Activated CD4-positive, alpha-beta memory T cell treated with anti-CD3 and anti-CD28 coated beads for 36 hours (primary cell): ENCODE measurements around the gene ISG15. TPM values are rescaled to one million over a fixed set of nuclear protein-coding genes. Genes with fewer than 3 reads are reported as not detected.

Experiments
- CTCF ChIA-PET: fragments of 350-600 bp; sonication (Branson Sonifier 250); formaldehyde crosslinking; loops from one replicate; lab custom pipeline; 2021; ENCODE audit warnings: antibody characterized with exemption, inconsistent platforms; lab: Charles Lee
- POLR2A ChIA-PET: fragments of 350-600 bp; sonication (Branson Sonifier 250); formaldehyde crosslinking; loops from one replicate; lab custom pipeline; 2021; ENCODE audit warnings: antibody characterized with exemption; lab: Charles Lee
- DNase-seq: peaks from one replicate; pipeline ENCODE4 v3.0.0-alpha.2; 2020
- H3K27ac Mint-ChIP-seq: one replicate; pipeline ENCODE4 v1.8.0; 2021; ENCODE audit warnings: mixed read lengths
- H3K27me3 Mint-ChIP-seq: one replicate; pipeline ENCODE4 v1.8.0; 2021; ENCODE audit warnings: mixed read lengths
- H3K36me3 Mint-ChIP-seq: one replicate; pipeline ENCODE4 v1.8.0; 2021; ENCODE audit warnings: mixed read lengths
- H3K4me1 Mint-ChIP-seq: one replicate; pipeline ENCODE4 v1.8.0; 2021; ENCODE audit warnings: low read depth, mixed read lengths
- H3K4me3 Mint-ChIP-seq: one replicate; pipeline ENCODE4 v1.8.0; 2021; ENCODE audit warnings: mild to moderate bottlenecking, mixed read lengths
- H3K9me3 Mint-ChIP-seq: one replicate; pipeline ENCODE4 v1.8.0; 2021; ENCODE audit warnings: mixed read lengths
- intact Hi-C: fragments of 100-400 bp; cut with micrococcal nuclease; formaldehyde crosslinking; loops from one replicate; pipeline ENCODE4 v1.15.1; 2023
- total RNA-seq, 2 experiments: library from RNA; stranded (reverse); gene quantifications; one replicate each; pipeline ENCODE4 v1.2.3, GENCODE V29; 2021

Gene ISG15
- total RNA-seq, 2 experiments from 2014 or later, result 96.9 to 108 TPM

- no peaks in the 10 kb centered on the region for H3K4me1 Mint-ChIP-seq
- no peak overlapping the region for H3K4me3 Mint-ChIP-seq
- ChIA-PET POLR2A (interaction anchor here (0.8 kb wide), 1 partner anchor 12 kb away, joined by 3 read pairs; no protein-coding TSS in a partner anchor), CTCF (no interaction called here)
- no peaks in the 10 kb centered on the region for H3K36me3 Mint-ChIP-seq
- no peaks in the 10 kb centered on the region for H3K27me3 Mint-ChIP-seq
- no peaks in the 10 kb centered on the region for H3K9me3 Mint-ChIP-seq
- no peak for DNase-seq
- no peak overlapping the region for H3K27ac Mint-ChIP-seq
- intact Hi-C loops, result no loop called here
Observed at GRCh38 chr1:1046767-1047166, 33.5 kb downstream of the ISG15 start.

DNA sequence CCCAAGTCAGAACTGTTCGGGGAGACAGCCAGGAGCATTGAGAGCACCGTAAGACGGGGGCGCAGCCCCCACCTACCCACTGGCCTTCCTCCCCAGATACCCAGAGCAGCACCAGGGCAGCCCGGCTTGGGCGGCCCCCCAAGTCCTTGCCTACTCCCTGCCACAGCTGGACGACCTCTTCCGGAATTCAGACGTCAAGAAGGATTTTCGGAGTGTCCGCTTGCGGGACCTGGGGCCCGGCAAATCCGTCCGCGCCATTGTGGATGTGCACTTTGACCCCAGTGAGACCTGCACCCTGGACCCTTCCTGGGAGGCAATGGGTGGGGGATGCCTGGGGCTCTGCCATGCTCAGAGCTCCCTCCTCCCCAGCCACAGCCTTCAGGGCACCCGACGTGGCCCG, 34.1 kb downstream of the ISG15 start:
- intact Hi-C loops, result no loop called here
- CTCF ChIA-PET, result no interaction called here
- no peaks in the 10 kb centered on the region for H3K36me3 Mint-ChIP-seq

GRCh38 chr1:1047963-1048362, 34.7 kb downstream of the ISG15 start:
- no peaks in the 10 kb centered on the region for H3K27me3 Mint-ChIP-seq
- intact Hi-C loops, result no loop called here
- ChIA-PET CTCF (no interaction called here), POLR2A (no interaction called here)
- H3K9me3 Mint-ChIP-seq, result no peaks in the 10 kb centered on the region
- no peaks in the 10 kb centered on the region for H3K4me1 Mint-ChIP-seq
- H3K27ac Mint-ChIP-seq, result no peak overlapping the region
- no peak overlapping the region for H3K4me3 Mint-ChIP-seq
- no peaks in the 10 kb centered on the region for H3K36me3 Mint-ChIP-seq
- DNase-seq, result no peak

More for the DNA sequence above, 34.1 kb downstream of the ISG15 start:
- Mint-ChIP-seq H3K9me3 (no peaks in the 10 kb centered on the region), H3K4me1 (no peaks in the 10 kb centered on the region), H3K27me3 (no peaks in the 10 kb centered on the region), H3K4me3 (no peak overlapping the region), H3K27ac (no peak overlapping the region)
- no peak for DNase-seq
- POLR2A ChIA-PET, result interaction anchor here (0.8 kb wide), 1 partner anchor 12 kb away, joined by 3 read pairs; no protein-coding TSS in a partner anchor

DNA sequence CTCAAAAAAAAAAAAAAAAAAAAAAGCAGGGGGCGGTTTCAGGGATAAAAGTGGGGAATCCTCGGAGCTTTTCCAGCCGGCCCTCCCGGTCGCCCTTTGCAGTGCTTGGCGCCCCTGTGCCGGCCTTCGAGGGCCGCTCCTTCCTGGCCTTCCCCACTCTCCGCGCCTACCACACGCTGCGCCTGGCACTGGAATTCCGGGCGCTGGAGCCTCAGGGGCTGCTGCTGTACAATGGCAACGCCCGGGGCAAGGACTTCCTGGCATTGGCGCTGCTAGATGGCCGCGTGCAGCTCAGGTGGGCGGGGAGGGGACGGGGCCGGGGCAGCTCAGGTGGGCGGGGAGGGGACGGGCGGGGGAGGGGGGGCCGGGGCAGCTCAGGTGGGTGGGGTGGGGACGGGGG, 35.5 kb downstream of the ISG15 start:
- no peaks in the 10 kb centered on the region for H3K27me3 Mint-ChIP-seq
- CTCF ChIA-PET, result no interaction called here
- POLR2A ChIA-PET, result no interaction called here

DNA sequence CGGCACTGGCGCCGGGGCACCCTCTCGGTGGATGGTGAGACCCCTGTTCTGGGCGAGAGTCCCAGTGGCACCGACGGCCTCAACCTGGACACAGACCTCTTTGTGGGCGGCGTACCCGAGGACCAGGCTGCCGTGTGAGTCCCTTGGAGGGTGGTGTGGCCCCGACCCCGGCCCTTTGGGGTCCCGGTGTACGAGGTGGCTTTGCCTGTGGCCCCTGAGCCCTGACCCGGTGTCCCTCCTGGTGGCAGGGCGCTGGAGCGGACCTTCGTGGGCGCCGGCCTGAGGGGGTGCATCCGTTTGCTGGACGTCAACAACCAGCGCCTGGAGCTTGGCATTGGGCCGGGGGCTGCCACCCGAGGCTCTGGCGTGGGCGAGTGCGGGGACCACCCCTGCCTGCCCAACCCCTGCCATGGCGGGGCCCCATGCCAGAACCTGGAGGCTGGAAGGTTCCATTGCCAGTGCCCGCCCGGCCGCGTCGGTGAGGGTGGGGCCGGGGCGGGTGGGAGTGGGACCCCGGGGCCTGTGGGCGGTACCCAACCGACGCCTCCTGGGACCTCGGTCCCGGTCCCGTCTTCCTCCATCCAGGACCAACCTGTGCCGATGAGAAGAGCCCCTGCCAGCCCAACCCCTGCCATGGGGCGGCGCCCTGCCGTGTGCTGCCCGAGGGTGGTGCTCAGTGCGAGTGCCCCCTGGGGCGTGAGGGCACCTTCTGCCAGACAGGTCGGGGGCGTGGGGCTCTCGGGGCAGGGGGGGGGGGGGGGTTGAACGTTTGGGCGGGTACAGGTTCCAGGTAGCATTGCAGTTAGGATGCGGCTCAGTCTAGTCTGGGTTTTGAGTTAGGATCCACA, 36.2 kb downstream of the ISG15 start:
- H3K27ac Mint-ChIP-seq, result no peak overlapping the region
- no peaks in the 10 kb centered on the region for H3K4me1 Mint-ChIP-seq
- no peak overlapping the region for H3K4me3 Mint-ChIP-seq
- POLR2A ChIA-PET, result no interaction called here
- no peaks in the 10 kb centered on the region for H3K36me3 Mint-ChIP-seq
- CTCF ChIA-PET, result no interaction called here
- H3K9me3 Mint-ChIP-seq, result no peaks in the 10 kb centered on the region
- intact Hi-C loops, result no loop called here
- no peaks in the 10 kb centered on the region for H3K27me3 Mint-ChIP-seq
- DNase-seq, result no peak

More for the DNA sequence above, 35.5 kb downstream of the ISG15 start:
- Mint-ChIP-seq H3K27ac (no peak overlapping the region), H3K4me1 (no peaks in the 10 kb centered on the region), H3K4me3 (no peak overlapping the region), H3K36me3 (no peaks in the 10 kb centered on the region), H3K9me3 (no peaks in the 10 kb centered on the region)
- intact Hi-C loops, result no loop called here
- no peak for DNase-seq

DNA sequence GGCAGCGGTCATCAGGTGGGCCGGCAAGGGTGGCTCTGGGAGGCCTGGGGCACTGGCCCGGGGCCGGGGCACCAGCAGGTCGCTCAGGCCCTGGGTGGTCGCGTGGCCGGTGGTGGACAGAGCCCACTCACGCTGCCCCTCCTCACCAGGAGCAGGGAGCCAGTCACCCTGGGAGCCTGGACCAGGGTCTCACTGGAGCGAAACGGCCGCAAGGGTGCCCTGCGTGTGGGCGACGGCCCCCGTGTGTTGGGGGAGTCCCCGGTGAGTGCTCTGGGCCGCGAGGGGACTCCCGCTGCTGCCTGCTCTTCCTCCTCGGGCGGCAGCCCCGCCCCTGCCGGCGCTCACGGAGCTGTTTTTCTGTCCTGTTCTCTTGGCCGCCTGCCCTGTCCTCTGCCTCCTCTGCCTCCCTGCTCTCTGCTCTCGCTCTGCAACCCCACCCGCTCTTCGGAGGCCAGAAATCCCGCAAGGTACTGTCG, 37.3 kb downstream of the ISG15 start:
- H3K27ac Mint-ChIP-seq, result no peak overlapping the region

GRCh38 chr1:1051127-1051810, 38.0 kb downstream of the ISG15 start:
- Mint-ChIP-seq H3K4me3 (no peak overlapping the region), H3K4me1 (no peaks in the 10 kb centered on the region), H3K36me3 (no peaks in the 10 kb centered on the region), H3K27ac (no peak overlapping the region), H3K9me3 (no peaks in the 10 kb centered on the region), H3K27me3 (peaks cover 3% of the 10 kb centered on the region)
- CTCF ChIA-PET, result interaction anchor here (0.7 kb wide), 1 partner anchor 8 kb away, joined by 3 read pairs; no protein-coding TSS in a partner anchor
- POLR2A ChIA-PET, result no interaction called here
- intact Hi-C loops, result no loop called here
- no peak for DNase-seq

More for the DNA sequence above, 37.3 kb downstream of the ISG15 start:
- H3K27me3 Mint-ChIP-seq, result no peaks in the 10 kb centered on the region
- no peak for DNase-seq
- no peaks in the 10 kb centered on the region for H3K36me3 Mint-ChIP-seq
- CTCF ChIA-PET, result interaction anchor here (0.7 kb wide), 1 partner anchor 9 kb away, joined by 3 read pairs; no protein-coding TSS in a partner anchor
- no peaks in the 10 kb centered on the region for H3K4me1 Mint-ChIP-seq
- intact Hi-C loops, result no loop called here
- H3K9me3 Mint-ChIP-seq, result no peaks in the 10 kb centered on the region
- POLR2A ChIA-PET, result no interaction called here
- H3K4me3 Mint-ChIP-seq, result no peak overlapping the region

DNA sequence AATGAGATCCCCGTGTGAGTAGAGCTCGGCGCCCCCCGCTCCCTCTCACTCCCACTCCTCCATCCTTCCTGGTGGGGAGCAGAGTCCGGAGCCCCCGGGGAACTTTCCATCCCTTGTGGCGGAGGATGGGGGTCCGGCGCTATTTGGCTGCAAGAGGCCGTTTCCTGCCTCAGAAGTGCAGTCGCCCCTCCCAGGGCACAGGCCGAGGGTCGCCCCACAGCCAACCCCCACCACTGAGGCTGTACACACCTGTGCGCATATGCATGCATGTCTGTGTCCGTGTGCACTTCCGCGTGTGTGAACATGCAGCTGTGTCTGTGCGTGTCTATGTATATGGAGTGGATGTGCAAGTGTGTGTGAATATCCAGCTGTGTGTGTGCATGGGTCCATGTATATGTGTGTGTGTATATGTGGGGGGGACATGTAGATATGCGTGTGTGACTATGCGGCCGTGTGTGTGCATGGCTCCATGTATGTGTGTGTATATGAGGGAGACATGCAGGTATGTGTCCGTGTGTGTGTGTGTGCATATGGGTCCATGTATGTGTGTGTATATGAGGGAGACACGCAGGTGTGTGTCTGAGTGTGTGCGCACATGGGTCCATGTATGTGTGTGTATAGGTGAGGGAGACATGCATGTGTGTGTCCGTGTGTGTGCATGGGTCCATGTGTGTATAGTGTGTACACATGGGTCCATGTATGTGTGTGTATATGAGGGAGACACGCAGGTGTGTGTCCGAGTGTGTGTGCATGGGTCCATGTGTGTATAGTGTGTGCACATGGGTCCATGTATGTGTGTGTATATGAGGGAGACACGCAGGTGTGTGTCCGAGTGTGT, 38.9 kb downstream of the ISG15 start:
- Mint-ChIP-seq H3K9me3 (no peaks in the 10 kb centered on the region), H3K4me3 (no peak overlapping the region), H3K36me3 (no peaks in the 10 kb centered on the region), H3K4me1 (no peaks in the 10 kb centered on the region), H3K27ac (no peak overlapping the region), H3K27me3 (peaks cover 8% of the 10 kb centered on the region)
- intact Hi-C loops, result no loop called here
- ChIA-PET CTCF (no interaction called here), POLR2A (no interaction called here)
- DNase-seq, result no peak

DNA sequence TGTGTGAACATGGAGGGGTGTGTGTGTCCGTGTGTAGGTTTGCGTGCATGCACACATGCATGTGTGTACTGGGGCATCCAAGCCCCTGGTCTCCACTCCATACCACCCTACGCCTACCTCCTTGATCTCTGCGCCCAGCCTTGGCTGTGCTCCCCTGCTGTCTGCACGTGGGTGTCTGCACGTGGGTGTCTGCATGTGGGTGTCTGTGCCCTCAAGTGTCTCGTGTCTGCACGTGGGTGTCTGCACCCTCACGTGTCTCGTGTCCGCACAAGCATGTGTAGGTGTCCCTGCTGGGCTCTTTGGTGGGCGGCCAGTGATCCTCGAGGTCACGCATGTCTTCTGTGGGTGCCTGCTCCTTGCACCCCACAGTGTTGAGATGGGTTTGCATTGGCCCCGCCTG, 39.7 kb downstream of the ISG15 start:
- ChIA-PET POLR2A (no interaction called here), CTCF (interaction anchor here (0.9 kb wide), 1 partner anchor 10 kb away, joined by 3 read pairs; no protein-coding TSS in a partner anchor)
- H3K4me1 Mint-ChIP-seq, result no peaks in the 10 kb centered on the region
- no peak overlapping the region for H3K4me3 Mint-ChIP-seq
- no peaks in the 10 kb centered on the region for H3K9me3 Mint-ChIP-seq
- DNase-seq, result no peak
- H3K27me3 Mint-ChIP-seq, result peaks cover 12% of the 10 kb centered on the region
- intact Hi-C loops, result no loop called here
- no peak overlapping the region for H3K27ac Mint-ChIP-seq
- no peaks in the 10 kb centered on the region for H3K36me3 Mint-ChIP-seq

DNA sequence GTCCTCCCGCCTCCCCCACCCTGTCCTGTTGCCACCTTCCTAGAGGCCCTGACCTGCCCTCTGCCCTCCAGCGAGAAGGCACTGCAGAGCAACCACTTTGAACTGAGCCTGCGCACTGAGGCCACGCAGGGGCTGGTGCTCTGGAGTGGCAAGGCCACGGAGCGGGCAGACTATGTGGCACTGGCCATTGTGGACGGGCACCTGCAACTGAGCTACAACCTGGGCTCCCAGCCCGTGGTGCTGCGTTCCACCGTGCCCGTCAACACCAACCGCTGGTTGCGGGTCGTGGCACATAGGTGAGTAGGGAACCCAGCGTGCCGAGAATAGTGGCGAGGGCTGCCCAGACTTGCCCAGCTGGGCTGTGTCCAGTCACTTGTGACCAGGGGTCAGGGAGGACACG, 40.4 kb downstream of the ISG15 start:
- Mint-ChIP-seq H3K4me3 (no peak overlapping the region), H3K9me3 (no peaks in the 10 kb centered on the region), H3K4me1 (peaks cover 2% of the 10 kb centered on the region), H3K36me3 (no peaks in the 10 kb centered on the region), H3K27ac (no peak overlapping the region), H3K27me3 (peaks cover 18% of the 10 kb centered on the region)
- intact Hi-C loops, result no loop called here
- CTCF ChIA-PET, result interaction anchor here (0.9 kb wide), 1 partner anchor 10 kb away, joined by 3 read pairs; no protein-coding TSS in a partner anchor
- POLR2A ChIA-PET, result no interaction called here
- no peak for DNase-seq

DNA sequence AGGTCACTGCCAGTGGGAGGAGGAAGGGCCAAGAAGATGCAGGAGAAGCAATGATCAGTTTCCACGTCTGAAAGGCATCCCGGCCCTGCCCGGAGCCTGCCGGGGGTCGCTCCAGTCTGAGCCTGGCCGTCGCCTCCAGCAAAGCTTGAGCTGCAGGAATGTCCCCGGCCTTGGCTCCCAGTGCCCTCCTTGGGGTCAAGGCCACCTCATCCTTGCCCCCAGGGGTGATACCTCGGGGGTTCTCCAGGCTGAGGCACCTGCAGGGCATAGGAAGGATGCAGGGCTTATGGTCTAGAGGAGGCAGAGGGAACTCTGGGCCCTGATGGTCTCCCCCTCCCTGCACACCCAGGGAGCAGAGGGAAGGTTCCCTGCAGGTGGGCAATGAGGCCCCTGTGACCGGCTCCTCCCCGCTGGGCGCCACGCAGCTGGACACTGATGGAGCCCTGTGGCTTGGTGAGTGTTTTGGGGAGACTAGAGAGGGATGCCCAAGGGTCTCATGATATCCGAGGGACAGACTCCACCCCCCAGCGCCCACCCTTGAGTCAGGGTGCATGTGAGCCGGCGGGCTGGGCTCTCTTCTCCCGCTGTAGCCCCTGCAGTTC, 40.9 kb downstream of the ISG15 start:
- intact Hi-C loops, result no loop called here
- no peaks in the 10 kb centered on the region for H3K36me3 Mint-ChIP-seq
- POLR2A ChIA-PET, result no interaction called here
- H3K27me3 Mint-ChIP-seq, result peaks cover 21% of the 10 kb centered on the region
- no peak overlapping the region for H3K27ac Mint-ChIP-seq
- no peaks in the 10 kb centered on the region for H3K9me3 Mint-ChIP-seq
- CTCF ChIA-PET, result interaction anchor here (0.9 kb wide), 1 partner anchor 9 kb away, joined by 3 read pairs; no protein-coding TSS in a partner anchor
- no peak overlapping the region for H3K4me3 Mint-ChIP-seq
- H3K4me1 Mint-ChIP-seq, result peaks cover 5% of the 10 kb centered on the region
- no peak for DNase-seq
